Mesenteric fat pad (tissue), 1 donor: ENCODE results near the gene ZC3H10. TPM values are rescaled to one million over a fixed set of nuclear protein-coding genes. Genes with fewer than 3 reads are reported as not detected.
"Not testable (repeated sequence)": the region's sequence is repeated elsewhere in the genome, so short reads cannot be mapped to it uniquely, and the experiment has no call there.

ENCODE experiments used
- DNase-seq: peaks from one replicate; pipeline ENCODE4 v3.0.0-alpha.2; 2020; ENCODE audit warnings: low spot score
- total RNA-seq: library from RNA; stranded (reverse); fragmentation: NEBNext Ultra II Directional; extraction: Animal tissue kit (Norgen Biotek cat#: 25700); gene quantifications from one replicate; pipeline ENCODE4 v1.2.1, GENCODE V29; 2021
- donor health status: DM: yes; HTN: yes; CAD: no.

Gene ZC3H10
- total RNA-seq, 1 donor from 2014 or later = 7.9 TPM

DNA sequence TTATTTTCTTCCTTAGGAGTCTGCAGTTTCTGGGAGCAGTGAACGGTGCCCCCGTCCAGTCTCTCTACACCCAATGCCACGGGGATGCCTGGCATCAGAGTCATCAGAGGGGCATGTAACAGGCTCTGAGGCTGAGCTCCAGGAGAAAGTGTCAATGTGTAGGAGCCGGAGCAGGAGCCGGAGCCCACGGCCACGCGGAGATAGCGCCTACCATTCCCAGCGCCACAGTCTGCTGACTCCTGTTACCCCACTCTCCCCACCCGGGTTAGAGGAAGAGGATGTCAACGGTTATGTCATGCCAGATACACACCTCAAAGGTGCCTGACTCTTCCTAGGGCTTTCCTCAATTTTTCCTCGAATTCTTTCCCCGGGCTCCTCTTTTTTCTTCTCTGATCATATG is 17.0 kb upstream of the ZC3H10 start:
- DNase-seq = no peak

DNA sequence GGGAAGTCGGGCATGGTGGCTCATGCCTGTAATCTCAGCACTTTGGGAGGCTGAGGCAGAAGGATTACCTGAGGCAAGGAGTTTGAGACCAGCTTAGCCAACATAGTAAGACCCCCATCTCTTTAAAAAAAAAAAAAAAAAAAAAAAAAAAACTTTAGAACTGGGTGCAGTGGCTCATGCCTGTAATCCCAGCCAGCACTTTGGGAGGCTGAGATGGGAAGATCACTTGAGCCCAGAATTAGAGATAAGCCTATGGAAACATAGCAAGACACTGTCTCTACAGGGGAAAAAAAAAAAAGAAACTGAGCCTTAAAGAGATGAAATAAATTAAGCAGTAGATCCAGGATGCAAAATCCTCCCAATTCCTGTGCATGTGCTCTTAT is 15.4 kb upstream of the ZC3H10 start:
- DNase-seq = no peak

DNA sequence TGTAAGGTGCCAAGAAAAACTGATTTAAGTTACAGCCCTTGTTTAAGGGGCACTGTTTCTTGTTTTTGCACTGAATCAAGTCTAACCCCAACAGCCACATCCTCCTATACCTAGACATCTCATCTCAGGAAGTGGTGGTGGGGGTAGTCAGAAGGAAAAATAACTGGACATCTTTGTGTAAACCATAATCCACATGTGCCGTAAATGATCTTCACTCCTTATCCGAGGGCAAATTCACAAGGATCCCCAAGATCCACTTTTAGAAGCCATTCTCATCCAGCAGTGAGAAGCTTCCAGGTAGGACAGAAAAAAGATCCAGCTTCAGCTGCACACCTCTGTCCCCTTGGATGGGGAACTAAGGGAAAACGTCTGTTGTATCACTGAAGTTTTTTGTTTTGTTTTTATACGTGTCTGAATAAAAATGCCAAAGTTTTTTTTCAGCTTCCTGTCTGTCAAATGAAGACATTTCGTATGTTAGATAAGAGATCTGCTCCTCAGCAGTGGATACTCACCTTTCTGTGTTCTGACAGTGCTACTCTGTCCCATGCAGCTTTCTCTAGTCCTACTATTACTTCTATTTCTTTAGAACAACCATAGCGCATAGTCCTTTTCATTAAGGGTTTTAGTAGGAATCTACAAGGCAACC is 14.9 kb upstream of the ZC3H10 start:
- no peak for DNase-seq

DNA sequence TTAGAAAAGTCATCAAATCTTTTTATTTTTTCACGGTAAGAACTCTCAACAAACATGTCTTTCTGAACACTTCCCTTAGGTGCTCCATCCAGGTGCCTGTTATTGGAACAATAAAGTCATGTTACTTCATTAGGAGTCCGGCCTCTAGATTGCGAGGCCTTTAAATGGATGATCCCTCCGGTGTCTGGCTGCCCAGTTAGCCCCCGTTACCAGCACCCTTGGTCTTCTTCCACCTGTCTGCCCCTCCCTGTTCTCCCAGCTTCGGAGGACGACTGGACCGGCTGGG is 14.3 kb upstream of the ZC3H10 start:
- no peak for DNase-seq

DNA sequence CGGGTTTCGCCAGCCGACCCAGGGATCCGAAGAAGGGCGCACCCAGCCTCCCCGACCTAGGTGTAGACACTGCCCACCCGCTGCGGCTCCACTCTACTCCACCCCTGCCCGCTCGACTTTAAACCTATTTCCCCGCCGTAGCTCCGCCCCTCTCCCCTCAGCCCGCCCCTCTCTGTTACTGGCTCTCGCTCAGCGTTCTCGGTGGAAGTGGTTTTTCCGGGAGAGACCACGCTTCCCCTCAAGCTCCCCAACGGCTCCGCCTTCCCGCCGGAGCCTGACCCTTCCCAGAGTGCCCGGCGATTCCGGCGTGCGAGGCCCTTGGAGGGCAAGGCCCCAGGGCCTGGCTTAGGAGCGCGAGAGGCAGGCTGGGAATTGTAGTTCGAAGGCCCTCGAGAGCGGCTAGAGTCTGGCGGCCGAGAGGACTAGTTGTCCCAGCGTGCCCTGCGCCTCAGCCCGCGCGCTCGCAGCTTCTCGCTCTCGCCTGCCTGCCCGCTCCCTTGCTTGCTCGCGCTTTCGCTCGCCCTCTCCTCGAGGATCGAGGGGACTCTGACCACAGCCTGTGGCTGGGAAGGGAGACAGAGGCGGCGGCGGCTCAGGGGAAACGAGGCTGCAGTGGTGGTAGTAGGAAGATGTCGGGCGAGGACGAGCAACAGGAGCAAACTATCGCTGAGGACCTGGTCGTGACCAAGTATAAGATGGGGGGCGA is 13.8 kb upstream of the ZC3H10 start, which contains the start of gene PA2G4:
TSS of gene PA2G4 (plus strand) at position 451 of the 706 bp plus-strand sequence. CDS start at position 630, 179 bp downstream.
- peak; percentile 99 for DNase-seq

DNA sequence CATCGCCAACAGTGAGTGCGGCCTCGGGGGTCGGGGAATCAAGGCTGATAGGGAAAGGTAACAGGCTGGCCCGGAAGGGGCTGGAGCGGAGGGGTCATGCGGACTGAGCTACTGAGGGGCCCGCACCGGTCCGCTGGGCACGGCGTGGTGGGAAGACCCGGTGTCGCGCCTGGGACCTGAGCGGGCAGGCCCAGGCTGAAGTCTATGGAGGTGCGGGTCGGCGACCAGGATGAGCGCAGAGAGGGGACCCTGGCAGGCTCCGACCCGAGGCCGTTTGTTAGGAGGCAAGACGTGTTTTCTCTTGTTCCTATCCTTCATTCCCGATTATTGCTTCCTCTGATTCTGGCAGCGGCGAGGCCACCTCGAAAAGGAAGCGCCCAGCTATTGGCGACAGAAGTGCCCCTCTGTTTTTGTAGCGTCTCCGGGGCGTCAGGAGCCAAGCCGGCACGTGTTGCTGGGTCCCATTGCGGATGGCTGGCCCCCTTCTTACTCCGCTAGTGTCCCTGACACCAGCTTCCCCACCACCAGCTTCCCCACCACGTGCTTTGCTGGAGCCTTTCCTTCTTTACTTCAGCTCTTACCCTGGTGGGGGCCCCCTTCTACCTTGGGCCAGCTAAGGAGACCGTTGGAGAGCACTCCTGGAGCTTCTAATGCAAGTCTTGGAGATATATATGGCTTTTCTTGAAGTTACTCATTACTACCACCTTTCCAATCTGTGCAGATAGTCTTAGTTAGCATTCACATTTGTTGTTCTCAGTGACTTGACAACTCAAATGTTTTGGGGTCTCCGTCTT is 13.1 kb upstream of the ZC3H10 start:
- no peak for DNase-seq

DNA sequence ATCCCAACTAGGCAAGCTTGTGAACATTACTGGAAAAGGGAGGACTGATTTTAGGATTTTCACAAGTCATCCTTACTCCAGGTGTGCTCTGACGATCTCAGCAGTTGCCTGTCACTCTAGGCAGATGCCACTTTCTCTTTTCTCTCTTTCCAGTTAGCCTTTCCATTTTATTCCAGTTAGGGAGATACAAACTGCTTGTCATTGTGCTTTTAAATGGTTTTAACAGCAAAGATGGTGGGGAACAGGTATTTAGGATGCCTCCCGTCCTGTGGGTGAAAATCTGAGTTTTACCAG is 12.5 kb upstream of the ZC3H10 start:
- DNase-seq = no peak

DNA sequence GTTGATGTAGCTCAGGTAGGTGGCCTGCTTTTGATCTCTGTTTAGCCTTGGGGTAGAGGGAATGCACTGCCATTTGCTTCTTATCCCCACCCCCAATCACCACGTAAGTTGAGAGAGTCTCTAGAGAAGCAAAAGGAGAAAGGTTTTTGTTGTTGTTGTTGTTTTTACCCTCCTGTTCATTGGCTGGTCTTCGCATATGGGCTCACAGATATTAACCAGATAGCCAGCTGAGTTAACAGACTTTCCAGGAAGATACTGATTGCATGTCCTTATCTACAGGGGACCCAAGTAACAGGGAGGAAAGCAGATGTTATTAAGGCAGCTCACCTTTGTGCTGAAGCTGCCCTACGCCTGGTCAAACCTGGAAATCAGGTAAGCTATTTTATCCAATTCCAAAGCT is 10.8 kb upstream of the ZC3H10 start:
- no peak for DNase-seq

DNA sequence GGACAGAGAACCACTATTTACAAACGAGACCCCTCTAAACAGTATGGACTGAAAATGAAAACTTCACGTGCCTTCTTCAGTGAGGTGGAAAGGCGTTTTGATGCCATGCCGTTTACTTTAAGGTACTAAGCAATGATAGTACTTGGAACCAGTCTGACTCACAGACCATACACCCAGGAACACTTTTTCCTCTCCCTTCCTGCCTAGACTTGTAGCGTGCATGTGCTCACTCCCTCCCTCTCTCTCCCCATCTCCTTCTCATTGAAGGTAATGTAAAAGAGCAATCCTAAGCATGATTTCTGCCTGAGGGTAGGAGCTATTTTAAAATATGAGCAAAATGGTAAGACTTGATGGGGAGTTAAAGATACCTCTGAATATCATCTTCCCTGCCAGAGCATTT is 7.5 kb upstream of the ZC3H10 start:
- DNase-seq = no peak

DNA sequence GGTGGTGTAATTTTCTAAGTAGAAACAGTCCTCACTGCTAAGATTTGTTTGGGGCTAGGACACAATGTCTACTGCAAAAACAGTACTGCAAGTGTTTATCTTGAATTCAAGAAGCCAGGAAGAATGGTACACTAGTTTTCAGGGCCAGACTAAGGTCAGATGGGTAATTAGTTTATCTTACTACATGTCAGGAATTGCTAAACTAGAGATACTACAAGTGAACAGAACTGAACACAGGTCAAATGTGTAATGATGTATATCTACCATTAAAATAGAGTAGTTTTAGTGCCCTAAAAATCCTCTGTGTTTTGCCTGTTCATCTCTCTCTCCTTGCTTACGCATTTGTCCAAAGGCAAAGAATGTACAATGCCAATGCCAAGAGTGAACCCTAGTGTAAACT is 4.0 kb upstream of the ZC3H10 start:
- DNase-seq = no peak

DNA sequence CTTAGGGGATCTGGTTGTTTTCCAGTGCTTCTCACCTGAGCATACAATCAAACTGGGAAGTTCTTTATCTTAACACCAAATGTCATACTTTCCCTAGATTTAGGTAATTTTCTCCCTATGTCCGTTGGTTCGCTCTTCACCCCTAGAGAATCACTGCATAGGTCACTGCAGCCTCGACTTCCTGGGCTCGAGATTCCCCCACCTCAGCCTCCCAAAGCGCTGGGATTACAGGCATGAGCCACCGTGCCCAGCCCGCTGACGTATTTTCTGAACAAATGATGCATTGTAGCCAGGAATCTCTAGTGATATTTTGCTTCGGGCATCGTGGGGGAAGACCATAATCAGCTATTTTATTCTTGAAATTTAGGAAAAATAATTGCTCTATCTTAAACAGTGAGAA is 2.7 kb upstream of the ZC3H10 start:
- DNase-seq = no peak

DNA sequence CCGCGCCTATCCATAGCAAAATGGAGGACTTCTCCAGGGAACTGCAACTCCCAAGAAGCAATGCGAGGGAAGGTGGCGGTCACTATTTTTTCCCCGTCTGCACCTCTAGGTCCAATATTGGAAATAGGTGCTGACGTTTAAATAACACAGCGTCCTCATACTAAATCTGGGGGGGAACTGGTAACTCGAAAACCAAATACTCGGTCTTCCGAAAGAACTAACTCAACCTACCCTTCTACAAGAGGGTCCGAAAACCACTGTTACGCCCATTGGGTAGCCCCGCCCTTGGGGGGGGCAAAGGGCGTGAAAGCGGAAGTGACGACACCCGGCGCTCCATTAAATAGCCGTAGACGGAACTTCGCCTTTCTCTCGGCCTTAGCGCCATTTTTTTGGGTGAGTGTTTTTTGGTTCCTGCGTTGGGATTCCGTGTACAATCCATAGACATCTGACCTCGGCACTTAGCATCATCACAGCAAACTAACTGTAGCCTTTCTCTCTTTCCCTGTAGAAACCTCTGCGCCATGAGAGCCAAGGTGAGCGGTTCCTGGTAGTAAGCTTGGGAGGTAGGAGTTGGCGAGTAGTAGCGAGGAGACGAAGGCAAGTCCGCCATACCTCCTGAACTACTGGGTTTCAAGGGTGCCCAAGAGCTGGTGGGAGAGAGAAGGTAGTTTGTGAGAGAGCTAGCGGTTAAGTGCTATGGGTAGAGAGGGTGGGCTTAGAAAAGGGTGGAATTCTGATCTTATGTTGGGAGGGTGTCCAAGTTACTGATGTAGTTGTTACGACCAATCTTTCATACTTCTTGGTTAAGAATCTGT is 1.6 kb upstream of the ZC3H10 start, which contains the start of gene RPL41:
TSS of gene RPL41 (plus strand) at position 367 of the 815 bp plus-strand sequence.
- DNase-seq = peak; percentile 96

DNA sequence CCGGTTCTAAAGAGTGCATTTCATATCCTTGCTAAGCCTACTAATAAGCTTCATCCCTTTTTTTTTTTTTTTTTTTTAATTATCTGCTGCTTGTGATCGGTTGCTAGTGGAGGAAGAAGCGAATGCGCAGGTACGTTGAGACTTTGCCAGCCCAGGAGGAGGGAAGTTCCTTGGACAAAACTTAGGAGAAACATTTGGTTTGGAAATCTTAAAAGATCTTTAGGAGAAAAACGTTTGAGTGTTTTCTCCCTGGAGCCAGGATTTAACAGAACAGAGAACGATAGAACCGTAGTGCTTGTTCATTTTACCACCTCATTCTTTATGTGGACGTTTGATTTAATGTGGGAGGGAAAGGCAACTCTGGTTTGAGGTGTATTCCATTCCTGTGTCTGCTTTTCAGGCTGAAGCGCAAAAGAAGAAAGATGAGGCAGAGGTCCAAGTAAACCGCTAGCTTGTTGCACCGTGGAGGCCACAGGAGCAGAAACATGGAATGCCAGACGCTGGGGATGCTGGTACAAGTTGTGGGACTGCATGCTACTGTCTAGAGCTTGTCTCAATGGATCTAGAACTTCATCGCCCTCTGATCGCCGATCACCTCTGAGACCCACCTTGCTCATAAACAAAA is 872 bp upstream of the ZC3H10 start:
- not testable (repeated sequence) for DNase-seq

DNA sequence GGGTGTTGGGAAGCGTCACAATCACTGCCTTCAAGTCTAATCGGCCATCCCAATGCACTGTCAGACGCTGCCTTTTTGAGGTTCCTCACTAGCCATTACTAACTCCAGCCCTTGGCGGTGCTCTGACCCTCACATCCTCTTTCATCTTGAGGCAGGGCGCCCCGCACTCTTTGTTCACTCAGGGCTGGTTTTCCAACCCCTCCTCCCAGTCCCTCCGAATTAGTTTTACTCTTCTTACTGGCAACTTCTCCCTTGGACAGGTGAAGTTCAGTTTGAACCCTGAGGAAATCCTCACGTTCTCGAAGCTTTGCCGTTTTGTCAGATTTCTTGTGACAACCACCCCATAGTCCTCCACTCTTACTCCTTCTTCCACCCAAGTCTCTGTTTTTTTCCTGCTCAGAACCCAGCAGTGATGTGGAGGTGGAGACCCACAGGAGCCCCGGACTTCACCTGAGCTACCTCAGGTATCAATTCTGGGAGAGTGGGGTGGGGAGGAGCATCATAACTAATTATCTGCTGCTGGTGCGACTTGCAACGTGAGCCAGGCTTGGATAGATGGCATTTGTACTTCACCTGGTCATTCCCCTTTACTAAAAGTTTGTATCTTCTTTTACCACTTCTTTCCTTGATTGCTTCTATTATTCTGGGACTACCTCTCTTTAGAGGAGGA is 757 bp downstream of the ZC3H10 start:
- no peak for DNase-seq

DNA sequence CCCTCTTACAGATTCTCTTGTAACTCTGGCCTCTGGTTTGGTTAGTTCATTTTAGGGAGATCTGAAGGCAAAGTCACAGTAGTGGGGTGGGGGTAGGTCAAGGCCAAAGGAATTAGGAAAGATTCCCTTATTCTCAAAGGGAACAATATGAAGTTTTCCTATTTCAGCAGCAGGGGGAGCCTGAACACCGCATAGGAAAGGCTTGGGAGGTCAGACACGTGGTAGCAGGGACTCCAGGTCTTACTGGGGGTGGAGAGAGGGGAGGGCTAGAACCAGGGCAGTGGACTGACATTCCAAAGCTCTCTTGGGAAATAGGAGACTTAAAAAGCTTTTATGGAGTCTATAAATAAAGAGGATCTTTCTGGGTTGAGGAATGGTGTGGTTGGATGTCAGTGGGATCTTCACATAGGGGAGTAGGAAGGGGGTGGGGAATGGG is 1.3 kb downstream of the ZC3H10 start:
- no peak for DNase-seq

DNA sequence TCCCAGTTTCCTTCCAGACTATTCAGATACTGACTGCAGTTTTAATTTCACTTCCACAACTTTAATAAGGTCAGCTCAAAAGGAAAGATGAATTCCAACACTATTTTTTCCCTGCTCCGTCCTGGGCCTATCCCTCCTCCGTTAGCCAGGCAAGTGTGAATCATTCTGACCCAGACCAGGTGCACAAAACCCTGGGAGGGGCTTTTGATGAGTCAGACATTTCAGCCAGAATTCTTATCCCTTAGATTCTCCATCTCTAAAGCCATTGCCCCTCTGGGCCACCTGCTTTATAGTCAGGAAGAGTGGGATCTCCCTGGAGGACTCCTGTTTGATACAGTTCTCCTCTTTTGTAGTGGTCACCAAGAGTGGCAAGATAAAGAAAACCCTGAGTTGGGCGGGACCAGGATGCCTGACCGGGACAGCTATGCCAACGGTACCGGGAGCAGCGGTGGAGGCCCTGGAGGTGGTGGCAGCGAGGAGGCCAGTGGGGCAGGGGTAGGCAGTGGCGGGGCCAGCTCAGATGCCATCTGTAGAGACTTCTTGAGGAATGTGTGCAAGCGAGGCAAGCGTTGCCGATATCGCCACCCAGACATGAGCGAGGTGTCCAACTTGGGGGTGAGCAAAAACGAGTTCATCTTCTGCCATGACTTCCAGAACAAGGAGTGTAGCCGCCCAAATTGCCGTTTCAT is 2.2 kb downstream of the ZC3H10 start:
- no peak for DNase-seq

DNA sequence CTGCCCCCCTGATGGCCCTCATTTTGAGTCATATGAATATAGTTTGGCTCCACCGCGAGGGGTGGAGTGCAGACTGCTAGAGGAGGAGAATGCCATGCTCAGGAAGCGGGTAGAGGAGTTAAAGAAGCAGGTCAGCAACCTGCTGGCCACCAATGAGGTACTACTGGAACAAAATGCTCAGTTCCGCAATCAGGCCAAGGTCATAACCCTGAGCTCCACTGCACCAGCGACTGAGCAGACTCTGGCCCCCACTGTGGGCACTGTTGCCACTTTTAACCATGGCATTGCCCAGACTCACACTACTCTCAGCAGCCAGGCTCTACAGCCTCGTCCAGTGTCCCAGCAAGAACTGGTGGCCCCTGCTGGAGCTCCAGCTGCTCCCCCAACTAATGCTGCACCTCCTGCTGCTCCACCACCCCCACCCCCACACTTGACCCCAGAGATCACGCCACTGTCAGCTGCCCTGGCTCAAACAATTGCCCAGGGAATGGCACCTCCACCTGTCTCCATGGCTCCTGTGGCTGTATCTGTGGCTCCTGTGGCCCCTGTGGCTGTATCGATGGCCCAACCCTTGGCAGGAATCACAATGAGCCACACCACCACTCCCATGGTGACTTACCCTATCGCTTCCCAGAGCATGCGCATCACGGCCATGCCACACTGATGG is 3.3 kb downstream of the ZC3H10 start:
- DNase-seq = no peak

DNA sequence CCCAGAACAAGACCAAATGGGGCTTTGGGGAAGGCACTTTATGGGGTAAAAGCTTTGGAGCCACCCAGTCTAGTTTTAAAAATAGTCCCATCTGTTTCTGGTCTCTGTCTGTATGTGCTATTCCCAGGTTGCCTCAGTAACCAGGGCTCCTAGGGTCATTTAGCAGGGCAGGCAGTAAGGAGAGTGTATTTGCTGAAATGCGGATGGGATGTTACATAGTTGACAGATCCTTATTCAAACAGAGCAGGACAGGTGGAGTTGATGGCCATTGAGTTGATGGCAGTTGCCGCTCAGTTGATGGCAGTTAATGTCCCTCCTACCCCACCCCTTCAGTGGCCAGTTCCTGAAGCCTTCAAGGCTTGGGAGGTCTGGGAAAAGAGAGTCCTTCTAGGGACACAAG is 4.6 kb downstream of the ZC3H10 start:
- DNase-seq = no peak

DNA sequence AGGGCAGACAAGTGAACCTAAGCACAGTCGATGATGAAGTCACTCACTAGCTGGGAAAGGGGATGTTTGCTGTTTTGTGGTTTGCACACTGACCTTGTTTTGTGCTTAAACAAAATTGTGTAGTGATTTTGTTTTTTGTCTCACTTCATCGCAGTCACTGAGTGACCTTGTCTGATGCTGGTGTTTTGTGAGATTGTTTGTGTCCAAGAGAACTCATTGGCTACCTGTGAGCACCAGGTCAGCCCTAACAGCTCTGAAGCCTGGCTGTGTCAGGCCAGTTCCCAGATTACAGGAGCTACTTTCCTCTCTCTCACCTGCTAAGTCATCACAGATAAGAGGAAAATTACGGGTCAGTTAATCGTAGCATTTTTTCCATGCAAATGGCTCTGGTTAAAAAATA is 6.1 kb downstream of the ZC3H10 start:
- DNase-seq = no peak
